ENCODE results near the gene MS4A2.

MS4A2 gene

GRCh38 chr11:60085909-60086308 is 2.6 kb upstream of the MS4A2 start:
- no peak overlapping the region for H3K14ac ChIP-seq (ENCODE audit: low read length)
- no CpG with 5 or more reads among the region's 2 CpGs for WGBS (ENCODE audit: extremely low coverage, insufficient coverage, insufficient read length)

DNA sequence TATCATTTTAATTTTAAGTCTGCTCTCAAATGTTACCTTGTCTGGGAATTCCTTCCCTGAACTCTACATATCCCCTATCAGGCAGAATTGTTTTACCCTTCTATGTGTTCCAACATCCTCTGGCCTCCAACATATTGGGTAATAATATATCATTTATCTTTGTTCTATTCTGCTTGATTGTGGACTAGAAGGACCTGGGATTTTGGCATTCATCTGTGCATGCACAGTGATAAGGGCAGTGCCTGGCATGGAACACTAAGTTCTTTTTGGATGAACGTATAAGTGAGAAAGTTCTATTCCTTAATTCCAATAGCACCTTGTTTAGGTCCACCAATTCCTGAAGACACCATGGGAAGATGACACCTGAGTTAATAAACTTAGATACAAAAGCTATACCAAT is 1.2 kb upstream of the MS4A2 start:
- no peak overlapping the region for H3K27ac ChIP-seq (ENCODE audit: low read depth, low read length)

More at GRCh38 chr11:60085909-60086308, 2.6 kb upstream of the MS4A2 start:
- Histone ChIP-seq H3K4me1 (ENCODE audit: control insufficient read depth in 1 of 2, insufficient read depth in 2 of 2, low read length in 2 of 2) (no peaks in the 10 kb centered on the region), H3K79me1 (ENCODE audit: low read length) (no peaks in the 10 kb centered on the region), H3K79me2 (ENCODE audit: control insufficient read depth, insufficient read depth, low read length, poor library complexity) (no peaks in the 10 kb centered on the region), H3K23ac (ENCODE audit: low read length) (no peak overlapping the region), H3K4me3 (ENCODE audit: low read depth, low read length) (no peak overlapping the region), H2BK12ac (ENCODE audit: low read length) (no peak overlapping the region), H2BK5ac (ENCODE audit: low read depth, low read length, poor library complexity) (no peak overlapping the region), H2AK5ac (ENCODE audit: low read length) (no peak overlapping the region), H3K9me3 (ENCODE audit: insufficient read depth, low read depth, low read length) (no peaks in the 10 kb centered on the region), H4K12ac (ENCODE audit: low read depth, low read length) (no peak overlapping the region), H4K8ac (ENCODE audit: low read depth, low read length) (no peak overlapping the region), H3K9ac (ENCODE audit: low read length) (no peak overlapping the region), H2AFZ (ENCODE audit: insufficient read depth, low read length, poor library complexity) (no peak overlapping the region), H3K27ac (ENCODE audit: low read depth, low read length) (no peak overlapping the region), H3K27me3 (ENCODE audit: insufficient read depth, low read length) (no peaks in the 10 kb centered on the region), H4K91ac (ENCODE audit: low read depth, low read length) (no peak overlapping the region), H3K4me2 (ENCODE audit: low read length) (no peak overlapping the region), H3K18ac (ENCODE audit: low read length) (no peak overlapping the region), H2BK120ac (ENCODE audit: insufficient read depth, low read length, poor library complexity) (no peak overlapping the region), H3K4ac (ENCODE audit: low read depth, low read length) (no peak overlapping the region), H3K36me3 (ENCODE audit: control insufficient read depth in 1 of 2, insufficient read depth in 2 of 2, low read length in 2 of 2) (no peaks in the 10 kb centered on the region)
- no peak for DNase-seq

DNA sequence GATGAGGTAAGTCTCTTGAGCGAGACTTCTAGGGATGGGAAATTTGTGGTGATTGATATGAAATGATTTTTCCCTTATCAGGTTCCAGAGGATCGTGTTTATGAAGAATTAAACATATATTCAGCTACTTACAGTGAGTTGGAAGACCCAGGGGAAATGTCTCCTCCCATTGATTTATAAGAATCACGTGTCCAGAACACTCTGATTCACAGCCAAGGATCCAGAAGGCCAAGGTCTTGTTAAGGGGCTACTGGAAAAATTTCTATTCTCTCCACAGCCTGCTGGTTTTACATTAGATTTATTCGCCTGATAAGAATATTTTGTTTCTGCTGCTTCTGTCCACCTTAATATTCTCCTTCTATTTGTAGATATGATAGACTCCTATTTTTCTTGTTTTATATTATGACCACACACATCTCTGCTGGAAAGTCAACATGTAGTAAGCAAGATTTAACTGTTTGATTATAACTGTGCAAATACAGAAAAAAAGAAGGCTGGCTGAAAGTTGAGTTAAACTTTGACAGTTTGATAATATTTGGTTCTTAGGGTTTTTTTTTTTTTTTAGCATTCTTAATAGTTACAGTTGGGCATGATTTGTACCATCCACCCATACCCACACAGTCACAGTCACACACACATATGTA is 7.1 kb downstream of the MS4A2 start:
- H3K9me3 ChIP-seq (ENCODE audit: insufficient read depth, low read depth, low read length), result no peaks in the 10 kb centered on the region
- no peak for DNase-seq
- H4K12ac ChIP-seq (ENCODE audit: low read depth, low read length), result no peak overlapping the region
- no peak overlapping the region for H3K27ac ChIP-seq (ENCODE audit: low read depth, low read length)
- H2BK120ac ChIP-seq (ENCODE audit: insufficient read depth, low read length, poor library complexity), result no peak overlapping the region
- no peak overlapping the region for H2AK5ac ChIP-seq (ENCODE audit: low read length)
- H3K4ac ChIP-seq (ENCODE audit: low read depth, low read length), result no peak overlapping the region
- no peak overlapping the region for H3K18ac ChIP-seq (ENCODE audit: low read length)
- H3K79me2 ChIP-seq (ENCODE audit: control insufficient read depth, insufficient read depth, low read length, poor library complexity), result no peaks in the 10 kb centered on the region
- H3K14ac ChIP-seq (ENCODE audit: low read length), result no peak overlapping the region
- no peak overlapping the region for H2BK5ac ChIP-seq (ENCODE audit: low read depth, low read length, poor library complexity)
- no peak overlapping the region for H3K9ac ChIP-seq (ENCODE audit: low read length)
- no peak overlapping the region for H3K23ac ChIP-seq (ENCODE audit: low read length)
- H3K4me1 ChIP-seq (ENCODE audit: control insufficient read depth in 1 of 2, insufficient read depth in 2 of 2, low read length in 2 of 2), result no peaks in the 10 kb centered on the region
- no peak overlapping the region for H4K8ac ChIP-seq (ENCODE audit: low read depth, low read length)
- H4K91ac ChIP-seq (ENCODE audit: low read depth, low read length), result no peak overlapping the region
- H3K4me2 ChIP-seq (ENCODE audit: low read length), result no peak overlapping the region
- H3K27me3 ChIP-seq (ENCODE audit: insufficient read depth, low read length), result no peaks in the 10 kb centered on the region
- WGBS (ENCODE audit: extremely low coverage, insufficient coverage, insufficient read length), result no CpG with 5 or more reads among the region's 4 CpGs
- no peak overlapping the region for H2AFZ ChIP-seq (ENCODE audit: insufficient read depth, low read length, poor library complexity)
- no peak overlapping the region for H3K4me3 ChIP-seq (ENCODE audit: low read depth, low read length)
- H2BK12ac ChIP-seq (ENCODE audit: low read length), result no peak overlapping the region
- no peaks in the 10 kb centered on the region for H3K79me1 ChIP-seq (ENCODE audit: low read length)
- no peaks in the 10 kb centered on the region for H3K36me3 ChIP-seq (ENCODE audit: control insufficient read depth in 1 of 2, insufficient read depth in 2 of 2, low read length in 2 of 2)

More for the DNA sequence above, 1.2 kb upstream of the MS4A2 start:
- Histone ChIP-seq H3K23ac (ENCODE audit: low read length) (no peak overlapping the region), H2AFZ (ENCODE audit: insufficient read depth, low read length, poor library complexity) (no peak overlapping the region), H4K8ac (ENCODE audit: low read depth, low read length) (no peak overlapping the region), H3K4me2 (ENCODE audit: low read length) (no peak overlapping the region), H2BK12ac (ENCODE audit: low read length) (no peak overlapping the region), H3K18ac (ENCODE audit: low read length) (no peak overlapping the region), H3K36me3 (ENCODE audit: control insufficient read depth in 1 of 2, insufficient read depth in 2 of 2, low read length in 2 of 2) (no peaks in the 10 kb centered on the region), H3K9me3 (ENCODE audit: insufficient read depth, low read depth, low read length) (no peaks in the 10 kb centered on the region), H3K9ac (ENCODE audit: low read length) (no peak overlapping the region), H3K79me2 (ENCODE audit: control insufficient read depth, insufficient read depth, low read length, poor library complexity) (no peaks in the 10 kb centered on the region), H3K4me3 (ENCODE audit: low read depth, low read length) (no peak overlapping the region), H3K79me1 (ENCODE audit: low read length) (no peaks in the 10 kb centered on the region), H2BK5ac (ENCODE audit: low read depth, low read length, poor library complexity) (no peak overlapping the region), H4K12ac (ENCODE audit: low read depth, low read length) (no peak overlapping the region), H3K4me1 (ENCODE audit: control insufficient read depth in 1 of 2, insufficient read depth in 2 of 2, low read length in 2 of 2) (no peaks in the 10 kb centered on the region), H4K91ac (ENCODE audit: low read depth, low read length) (no peak overlapping the region), H3K27me3 (ENCODE audit: insufficient read depth, low read length) (no peaks in the 10 kb centered on the region), H3K4ac (ENCODE audit: low read depth, low read length) (no peak overlapping the region), H3K14ac (ENCODE audit: low read length) (no peak overlapping the region), H2BK120ac (ENCODE audit: insufficient read depth, low read length, poor library complexity) (no peak overlapping the region), H2AK5ac (ENCODE audit: low read length) (no peak overlapping the region)
- no CpG with 5 or more reads among the region's 1 CpG for WGBS (ENCODE audit: extremely low coverage, insufficient coverage, insufficient read length)
- DNase-seq, result no peak

GRCh38 chr11:60097189-60097588 is 8.7 kb downstream of the MS4A2 start:
- no peak overlapping the region for H3K4ac ChIP-seq (ENCODE audit: low read depth, low read length)
- no peaks in the 10 kb centered on the region for H3K79me2 ChIP-seq (ENCODE audit: control insufficient read depth, insufficient read depth, low read length, poor library complexity)
- no peak overlapping the region for H4K8ac ChIP-seq (ENCODE audit: low read depth, low read length)
- no peaks in the 10 kb centered on the region for H3K4me1 ChIP-seq (ENCODE audit: control insufficient read depth in 1 of 2, insufficient read depth in 2 of 2, low read length in 2 of 2)
- no CpG with 5 or more reads among the region's 1 CpG for WGBS (ENCODE audit: extremely low coverage, insufficient coverage, insufficient read length)
- no peak overlapping the region for H3K9ac ChIP-seq (ENCODE audit: low read length)
- H3K27me3 ChIP-seq (ENCODE audit: insufficient read depth, low read length), result no peaks in the 10 kb centered on the region
- no peak overlapping the region for H2AFZ ChIP-seq (ENCODE audit: insufficient read depth, low read length, poor library complexity)
- no peak overlapping the region for H2BK12ac ChIP-seq (ENCODE audit: low read length)
- H3K36me3 ChIP-seq (ENCODE audit: control insufficient read depth in 1 of 2, insufficient read depth in 2 of 2, low read length in 2 of 2), result no peaks in the 10 kb centered on the region
- no peaks in the 10 kb centered on the region for H3K9me3 ChIP-seq (ENCODE audit: insufficient read depth, low read depth, low read length)
- H3K4me2 ChIP-seq (ENCODE audit: low read length), result no peak overlapping the region
- no peak overlapping the region for H3K23ac ChIP-seq (ENCODE audit: low read length)
- no peak overlapping the region for H2AK5ac ChIP-seq (ENCODE audit: low read length)
- no peak overlapping the region for H3K27ac ChIP-seq (ENCODE audit: low read depth, low read length)
- DNase-seq, result peak; percentile 54 to 77
- no peak overlapping the region for H3K18ac ChIP-seq (ENCODE audit: low read length)
- H4K91ac ChIP-seq (ENCODE audit: low read depth, low read length), result no peak overlapping the region
- no peak overlapping the region for H3K14ac ChIP-seq (ENCODE audit: low read length)
- no peaks in the 10 kb centered on the region for H3K79me1 ChIP-seq (ENCODE audit: low read length)
- H3K4me3 ChIP-seq (ENCODE audit: low read depth, low read length), result no peak overlapping the region
- no peak overlapping the region for H4K12ac ChIP-seq (ENCODE audit: low read depth, low read length)
- H2BK120ac ChIP-seq (ENCODE audit: insufficient read depth, low read length, poor library complexity), result no peak overlapping the region
- no peak overlapping the region for H2BK5ac ChIP-seq (ENCODE audit: low read depth, low read length, poor library complexity)

Measured in trophoblast cell (in vitro differentiated cells and primary cell).